DMS 273 (cell line): ENCODE results near the gene PTPA.
"Not testable (repeated sequence)": the region's sequence is repeated elsewhere in the genome, so short reads cannot be mapped to it uniquely, and the experiment has no call there.

ENCODE experiments used
- DNase-seq: peaks from one replicate; lab custom pipeline; 2025; ENCODE audit not compliant: unreplicated experiment; lab: John Stamatoyannopoulos, UW

The PTPA gene

GRCh38 chr9:129108805-129109536 is 2.2 kb upstream of the PTPA start:
- DNase-seq = peak; percentile 49

DNA sequence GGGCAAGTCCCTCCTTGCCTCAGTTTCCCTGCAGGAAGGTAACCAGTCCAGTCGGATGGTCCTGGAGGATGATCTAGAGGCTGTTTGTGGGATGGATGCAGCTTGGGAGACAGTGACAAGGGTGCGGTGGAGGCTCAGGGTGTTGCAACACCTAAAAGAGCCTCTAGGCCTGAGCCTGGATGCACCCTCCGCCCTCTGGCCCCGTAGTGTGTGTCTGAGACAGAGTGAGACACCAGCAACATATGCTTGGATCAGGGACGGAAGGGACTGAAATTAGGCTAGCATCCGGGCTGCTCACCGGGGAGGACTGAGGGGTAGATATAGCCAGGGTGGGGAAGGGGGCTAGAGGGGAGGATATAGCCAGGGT is 1.7 kb upstream of the PTPA start:
- peak; percentile 61 for DNase-seq

DNA sequence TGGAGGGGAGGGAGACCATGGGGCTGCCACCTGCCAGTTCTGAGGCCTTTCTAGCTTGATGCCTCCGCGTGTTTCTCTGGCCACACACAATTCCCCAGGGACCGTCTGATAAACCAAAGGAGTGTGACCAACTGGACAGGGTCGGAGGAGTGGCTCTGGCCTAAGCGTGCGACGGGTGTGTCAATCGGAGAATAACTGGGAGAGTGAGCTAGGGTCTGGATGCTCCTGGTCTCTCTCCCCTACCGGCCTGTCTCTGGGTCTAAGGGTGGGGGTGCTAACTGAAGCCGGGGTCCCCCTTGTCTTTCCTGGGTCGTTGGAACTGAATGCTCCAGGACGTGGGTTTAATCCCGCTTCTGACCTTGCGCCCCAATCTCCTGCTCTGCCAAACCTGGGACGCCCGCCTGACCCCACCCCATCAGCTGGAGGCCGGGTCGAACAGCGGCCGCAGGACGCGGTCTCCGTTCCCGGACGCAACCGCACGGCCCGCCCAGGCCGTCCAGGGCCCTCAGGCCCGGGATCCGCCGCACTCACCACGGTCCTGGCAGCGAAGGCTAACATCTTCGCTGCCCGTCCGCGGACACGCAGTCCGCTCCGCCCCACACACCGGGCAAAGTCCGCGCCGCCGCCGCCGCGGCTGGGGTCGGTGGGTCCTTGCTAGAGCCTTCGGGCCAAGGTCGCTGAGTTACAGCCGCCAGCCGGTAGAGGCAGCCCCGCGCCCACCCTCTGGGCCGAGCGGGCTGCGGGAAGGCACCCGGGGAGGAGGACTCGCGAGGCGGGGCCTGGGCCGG is 1.1 kb upstream of the PTPA start:
- peak; percentile 55 for DNase-seq

DNA sequence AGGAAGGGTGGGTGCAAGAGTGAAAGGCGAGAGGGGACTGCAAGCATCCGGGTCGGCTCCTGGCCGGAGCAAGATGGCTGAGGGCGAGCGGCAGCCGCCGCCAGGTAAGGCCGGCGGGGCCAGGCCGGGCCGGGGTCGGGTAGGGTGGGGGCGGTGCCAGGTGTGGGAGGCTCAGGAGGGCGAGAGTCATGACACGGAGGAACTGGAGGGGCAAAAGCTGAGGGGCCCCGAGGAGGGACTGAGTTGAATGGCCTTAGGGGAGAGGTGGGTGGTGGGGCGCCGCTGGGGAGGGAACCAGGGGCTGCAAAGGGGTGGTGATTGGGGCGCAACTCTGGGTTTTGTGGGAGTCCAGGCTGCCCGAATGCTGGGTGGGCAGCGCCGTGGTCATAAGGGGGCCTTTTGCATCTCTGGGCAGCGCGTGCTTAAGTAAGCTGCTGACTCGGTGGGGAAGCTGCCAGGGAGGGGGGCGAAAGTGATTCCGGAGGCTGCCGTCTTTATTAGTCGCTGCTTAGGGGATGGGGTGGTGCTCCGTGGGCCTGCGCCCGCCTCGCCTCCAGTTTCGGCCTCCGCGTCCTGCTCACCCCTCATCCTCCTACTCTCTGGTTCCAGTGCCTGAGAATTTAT is 425 bp downstream of the PTPA start:
- DNase-seq = peak; percentile 70

DNA sequence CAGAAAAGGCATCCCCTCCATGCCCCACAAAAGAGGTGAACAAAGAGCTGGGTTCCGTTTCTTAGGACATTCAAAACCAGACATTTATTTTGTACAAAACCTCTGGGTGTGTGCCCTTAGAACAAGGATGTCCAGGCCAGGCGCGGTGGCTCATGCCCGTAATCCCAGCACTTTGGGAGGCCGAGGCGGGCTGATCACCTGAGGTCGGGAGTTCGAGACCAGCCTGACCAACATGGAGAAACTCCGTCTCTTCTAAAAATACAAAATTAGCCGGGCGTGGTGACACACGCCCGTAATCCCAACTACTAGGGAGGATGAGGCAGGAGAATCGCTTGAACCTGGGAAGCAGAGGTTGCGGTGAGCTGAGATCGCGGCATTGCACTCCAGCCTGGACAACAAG is 1.3 kb downstream of the PTPA start:
- not testable (repeated sequence) for DNase-seq

DNA sequence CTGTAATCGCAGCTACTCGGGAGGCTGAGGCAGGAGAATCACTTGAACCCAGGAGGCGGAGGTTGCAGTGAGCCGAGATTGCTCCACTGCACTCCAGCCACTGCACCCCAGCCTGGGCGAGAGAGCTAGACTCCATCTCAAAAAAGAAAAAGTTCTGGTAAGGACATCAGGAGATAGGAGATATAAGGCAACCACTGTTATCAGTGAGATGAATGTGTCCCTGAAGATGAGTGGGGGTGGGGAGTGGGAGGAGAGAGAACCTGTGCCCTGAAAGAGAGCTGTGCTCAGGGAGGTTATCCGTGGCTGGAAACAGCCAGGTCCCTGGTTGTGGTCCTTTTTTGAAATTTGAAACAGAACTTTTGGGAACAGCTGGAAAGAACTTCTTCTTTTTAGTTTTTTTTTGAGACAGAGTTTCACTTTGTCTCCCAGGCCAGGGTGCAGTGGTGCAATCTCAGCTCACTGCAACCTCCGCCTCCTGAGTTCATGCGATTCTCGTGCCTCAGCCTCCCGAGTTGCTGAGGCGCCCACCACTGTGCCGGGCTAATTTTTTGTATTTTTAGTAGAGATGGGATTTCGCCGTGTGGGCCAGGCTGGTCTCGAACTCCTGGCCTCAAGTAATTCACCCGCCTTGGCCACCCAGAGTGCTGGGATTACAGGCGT is 2.6 kb downstream of the PTPA start:
- DNase-seq = no peak

DNA sequence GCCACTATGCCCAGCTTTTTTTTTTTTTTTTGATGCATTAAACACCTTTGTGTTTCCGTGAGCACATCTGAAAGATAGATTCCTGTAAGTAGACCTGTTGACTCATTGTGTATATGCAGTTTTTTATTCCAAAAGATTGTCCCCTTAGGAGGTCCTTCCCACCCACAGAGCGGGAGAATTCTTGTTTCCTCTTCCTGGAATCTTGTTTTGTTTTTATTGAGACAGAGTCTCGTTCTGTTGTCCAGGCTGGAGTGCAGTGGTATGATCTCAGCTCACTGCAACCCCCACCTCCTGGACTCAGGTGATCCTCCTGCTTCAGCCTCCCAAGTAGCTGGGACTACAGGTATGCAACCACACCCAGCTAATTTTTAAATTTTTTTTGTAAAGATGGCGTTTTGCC is 7.6 kb downstream of the PTPA start:
- DNase-seq = no peak

GRCh38 chr9:129121483-129121882 is 10.3 kb downstream of the PTPA start:
- no peak for DNase-seq

- no peak for DNase-seq
Measured at GRCh38 chr9:129122133-129122532, 10.9 kb downstream of the PTPA start.

GRCh38 chr9:129122976-129123375 is 11.8 kb downstream of the PTPA start:
- not testable (repeated sequence) for DNase-seq

- DNase-seq = no peak
Measured at GRCh38 chr9:129124506-129125069, 13.4 kb downstream of the PTPA start.

GRCh38 chr9:129125478-129125877 is 14.3 kb downstream of the PTPA start:
- DNase-seq = no peak

DNA sequence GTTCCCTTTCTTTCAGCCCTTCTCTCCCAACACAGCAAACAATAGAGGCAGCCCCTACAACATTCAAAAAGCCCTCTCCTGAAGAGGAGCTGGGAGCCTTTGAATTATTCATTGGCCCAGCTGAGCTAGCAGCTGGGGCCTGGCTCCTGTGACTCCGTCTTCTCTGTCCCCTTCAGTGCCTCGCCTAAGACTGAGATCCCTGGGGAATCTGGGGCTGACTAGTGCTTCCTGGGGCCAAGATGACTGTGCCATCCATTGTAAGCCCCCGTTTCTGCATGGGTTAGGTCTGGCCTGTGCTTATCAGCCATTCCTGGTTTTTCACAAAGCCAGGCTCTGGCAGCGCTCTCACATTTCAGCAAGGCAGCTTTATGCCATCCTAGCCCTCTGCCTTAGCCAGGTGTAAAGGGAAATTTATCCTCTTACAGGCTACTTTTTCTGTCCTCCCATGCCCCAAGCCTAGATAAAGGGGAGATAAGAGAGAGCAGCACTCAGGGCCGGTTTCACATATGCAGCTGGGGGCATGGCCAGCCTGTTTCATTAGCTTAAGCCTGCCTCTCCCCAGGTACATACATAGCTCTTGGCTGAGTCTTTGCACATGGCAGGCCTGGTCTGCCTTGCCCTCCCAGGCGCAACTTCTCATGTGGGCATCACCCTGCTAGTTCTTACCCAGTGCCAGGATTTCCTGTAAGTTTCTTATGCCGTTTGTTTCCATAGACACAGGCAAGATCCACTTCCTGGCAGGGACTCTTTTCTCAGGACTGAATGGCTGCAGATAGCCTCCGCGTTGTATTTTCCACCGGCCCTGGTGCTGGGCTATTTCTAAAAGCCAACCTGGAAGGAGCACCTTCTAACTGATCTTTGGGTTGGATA is 15.8 kb downstream of the PTPA start:
- peak; percentile 71 for DNase-seq

DNA sequence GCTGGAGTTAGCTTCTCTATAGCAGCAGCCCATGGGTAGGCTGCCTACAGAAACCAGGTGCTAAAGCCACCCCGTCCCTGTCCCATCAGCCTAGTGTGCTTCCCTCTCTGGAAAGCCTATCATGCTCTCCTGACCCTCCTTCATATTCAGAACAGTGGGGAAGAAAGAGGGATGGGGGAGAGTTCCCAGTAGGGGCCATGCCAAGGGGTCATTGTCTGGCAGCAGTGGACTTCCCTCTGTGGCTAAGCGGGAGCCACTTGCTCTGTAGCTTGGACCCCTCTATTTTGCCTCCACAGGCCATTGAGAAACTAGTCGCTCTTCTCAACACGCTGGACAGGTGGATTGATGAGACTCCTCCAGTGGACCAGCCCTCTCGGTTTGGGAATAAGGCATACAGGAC is 17.5 kb downstream of the PTPA start:
- no peak for DNase-seq

- not testable (repeated sequence) for DNase-seq
Measured at GRCh38 chr9:129130271-129130670, 19.1 kb downstream of the PTPA start.

DNA sequence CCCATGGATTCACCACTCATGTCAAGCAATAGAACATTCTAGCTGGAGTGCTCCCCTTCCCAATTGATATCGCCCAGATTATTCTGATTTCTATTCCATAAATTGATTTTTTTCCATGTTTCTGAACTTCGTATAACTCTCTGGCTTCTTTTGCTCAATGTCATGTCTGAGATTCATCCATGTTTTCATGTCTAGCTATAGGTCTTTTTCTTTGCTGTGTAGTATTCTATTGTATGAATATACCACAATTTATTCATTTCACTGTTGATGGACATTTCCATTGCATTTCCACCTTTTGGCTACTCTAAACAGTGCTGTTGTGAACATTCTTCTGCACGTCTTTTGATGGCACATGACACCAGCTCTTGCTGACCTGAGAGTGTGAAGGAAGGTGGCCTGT is 19.6 kb downstream of the PTPA start:
- DNase-seq = no peak

- peak; percentile 85 for DNase-seq
Measured at GRCh38 chr9:129131300-129132145, 20.3 kb downstream of the PTPA start.

GRCh38 chr9:129133082-129133481 is 21.9 kb downstream of the PTPA start:
- peak; percentile 22 for DNase-seq

- no peak for DNase-seq
Measured at GRCh38 chr9:129135476-129135875, 24.3 kb downstream of the PTPA start.
